Upper lobe of right lung (tissue), 1 donor: Measurements from ENCODE around the gene RNF17. TPM values are rescaled to one million over a fixed set of nuclear protein-coding genes. Genes with fewer than 3 reads are reported as not detected.

ENCODE experiments used
- ATAC-seq: fragments of 200-7000 bp; cut with Tn5 transposase; one replicate; pipeline ENCODE4 v1.9.1; 2020; ENCODE audit warnings: mild to moderate bottlenecking, moderate library complexity
- DNase-seq: peaks from one replicate; pipeline ENCODE4 v3.0.0-alpha.2; 2020
- H3K27ac ChIP-seq: fragments of 200-600 bp; one replicate; pipeline ENCODE4 v1.8.0; 2022
- H3K27me3 ChIP-seq: fragments of 200-600 bp; one replicate; pipeline ENCODE4 v1.8.0; 2022; ENCODE audit warnings: mild to moderate bottlenecking
- H3K36me3 ChIP-seq: fragments of 200-600 bp; one replicate; pipeline ENCODE4 v1.8.0; 2022
- H3K4me1 ChIP-seq: fragments of 200-600 bp; one replicate; pipeline ENCODE4 v1.8.0; 2022
- H3K4me3 ChIP-seq: fragments of 200-600 bp; one replicate; pipeline ENCODE4 v1.8.0; 2022; ENCODE audit warnings: mild to moderate bottlenecking
- H3K9me3 ChIP-seq: fragments of 200-600 bp; one replicate; pipeline ENCODE4 v1.8.0; 2022
- CTCF ChIP-seq: fragments of 200-600 bp; IDR thresholded peaks from one replicate; pipeline ENCODE4 v1.8.0; 2022; ENCODE audit warnings: antibody characterized with exemption
- intact Hi-C: fragments of 100-400 bp; cut with DNase I; formaldehyde crosslinking; loops from one replicate; pipeline ENCODE4 v1.11.0; 2022
- total RNA-seq: library from RNA; stranded (reverse); fragmentation: NEBNext Ultra II Directional; extraction: Animal tissue kit (Norgen Biotek cat#: 25700); gene quantifications from one replicate; pipeline ENCODE4 v1.2.1, GENCODE V29; 2021
- donor health status: DM: no; HTN: yes; CAD: no; lungs with severe emphysema.

The RNF17 gene
- total RNA-seq, 1 donor from 2014 or later, result not detected

GRCh38 chr13:24866488-24866887, 102.5 kb downstream of the RNF17 start:
- no peak for TF ChIP-seq CTCF
- no peak overlapping the region for H3K27ac ChIP-seq
- H3K9me3 ChIP-seq, result no peaks in the 10 kb centered on the region
- no peaks in the 10 kb centered on the region for H3K4me1 ChIP-seq
- intact Hi-C loops, result no loop called here
- H3K4me3 ChIP-seq, result no peak overlapping the region
- ATAC-seq (no peak), DNase-seq (no peak)
- H3K36me3 ChIP-seq, result no peaks in the 10 kb centered on the region
- no peaks in the 10 kb centered on the region for H3K27me3 ChIP-seq

GRCh38 chr13:24868874-24869273, 104.9 kb downstream of the RNF17 start:
- intact Hi-C loops, result no loop called here
- ATAC-seq, result peak; percentile 53
- no peak for TF ChIP-seq CTCF

GRCh38 chr13:24870380-24870760, 106.4 kb downstream of the RNF17 start:
- no peak for DNase-seq

More at GRCh38 chr13:24868874-24869273, 104.9 kb downstream of the RNF17 start:
- Histone ChIP-seq H3K36me3 (no peaks in the 10 kb centered on the region), H3K9me3 (no peaks in the 10 kb centered on the region), H3K4me3 (no peak overlapping the region), H3K27ac (peak overlapping the region; percentile 58), H3K27me3 (no peaks in the 10 kb centered on the region), H3K4me1 (no peaks in the 10 kb centered on the region)
- DNase-seq, result no peak

GRCh38 chr13:24875566-24875965, 111.6 kb downstream of the RNF17 start:
- intact Hi-C loops, result no loop called here
- no peaks in the 10 kb centered on the region for H3K27me3 ChIP-seq
- no peaks in the 10 kb centered on the region for H3K4me1 ChIP-seq
- H3K4me3 ChIP-seq, result no peak overlapping the region
- TF ChIP-seq CTCF, result no peak
- H3K27ac ChIP-seq, result no peak overlapping the region
- no peaks in the 10 kb centered on the region for H3K36me3 ChIP-seq
- no peak for ATAC-seq
- H3K9me3 ChIP-seq, result no peaks in the 10 kb centered on the region
- DNase-seq, result no peak

More at GRCh38 chr13:24870380-24870760, 106.4 kb downstream of the RNF17 start:
- intact Hi-C loops, result no loop called here
- no peak for ATAC-seq
- Histone ChIP-seq H3K4me3 (no peak overlapping the region), H3K27me3 (no peaks in the 10 kb centered on the region), H3K9me3 (no peaks in the 10 kb centered on the region), H3K27ac (no peak overlapping the region), H3K4me1 (no peaks in the 10 kb centered on the region), H3K36me3 (no peaks in the 10 kb centered on the region)
- TF ChIP-seq CTCF, result no peak

GRCh38 chr13:24877531-24877930, 113.6 kb downstream of the RNF17 start:
- intact Hi-C loops, result no loop called here
- Histone ChIP-seq H3K9me3 (no peaks in the 10 kb centered on the region), H3K36me3 (no peaks in the 10 kb centered on the region), H3K4me1 (no peaks in the 10 kb centered on the region), H3K27ac (no peak overlapping the region), H3K27me3 (no peaks in the 10 kb centered on the region), H3K4me3 (no peak overlapping the region)
- no peak for DNase-seq
- TF ChIP-seq CTCF, result no peak
- no peak for ATAC-seq

GRCh38 chr13:24878340-24878739, 114.4 kb downstream of the RNF17 start:
- H3K4me3 ChIP-seq, result no peak overlapping the region
- H3K4me1 ChIP-seq, result no peaks in the 10 kb centered on the region
- no peaks in the 10 kb centered on the region for H3K9me3 ChIP-seq
- ATAC-seq, result no peak
- no peak for DNase-seq
- no peak for TF ChIP-seq CTCF
- no peaks in the 10 kb centered on the region for H3K27me3 ChIP-seq
- H3K36me3 ChIP-seq, result peaks cover 7% of the 10 kb centered on the region
- intact Hi-C loops, result no loop called here
- H3K27ac ChIP-seq, result no peak overlapping the region
